Loucy (cell line): ENCODE data around the gene APMAP.

Experiments used
- EZH2phosphoT487 ChIP-seq: fragments of 200-600 bp; IDR thresholded peaks from 2 replicates; pipeline ENCODE4 v1.6.1; 2018; ENCODE audit warnings: antibody characterized with exemption, mild to moderate bottlenecking, moderate library complexity, borderline replicate concordance
- TF ChIP-seq, protein P1 (sequence below): fragments of 200-600 bp; sonication (generic); conservative IDR thresholded peaks from 2 replicates; pipeline ENCODE4 v1.5.1; 2014; ENCODE audit warnings: mild to moderate bottlenecking, antibody characterized with exemption, low read length

DNA sequence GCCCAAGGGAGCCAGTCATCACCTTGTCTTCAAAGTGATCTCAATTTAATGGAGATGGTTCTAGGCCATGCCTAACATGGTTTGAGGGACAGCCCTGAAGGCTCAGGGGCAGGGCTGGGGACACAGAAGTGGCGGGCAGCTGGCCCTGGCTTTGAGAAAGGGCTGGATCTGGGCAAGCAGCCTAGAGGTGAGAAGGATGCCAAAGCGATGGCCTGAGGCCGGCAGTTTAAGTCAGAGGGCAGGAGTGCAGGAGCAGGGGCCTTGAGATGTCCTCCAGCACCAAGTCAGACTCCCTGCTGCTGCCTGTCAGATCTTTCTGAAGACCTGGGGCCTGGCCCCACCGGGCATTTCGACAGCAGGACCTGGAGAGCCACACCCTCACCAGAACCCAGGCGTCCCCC lies 28.4 kb upstream of the APMAP start:
- TF ChIP-seq EZH2phosphoT487: no peak
- TF ChIP-seq, protein P1, sequence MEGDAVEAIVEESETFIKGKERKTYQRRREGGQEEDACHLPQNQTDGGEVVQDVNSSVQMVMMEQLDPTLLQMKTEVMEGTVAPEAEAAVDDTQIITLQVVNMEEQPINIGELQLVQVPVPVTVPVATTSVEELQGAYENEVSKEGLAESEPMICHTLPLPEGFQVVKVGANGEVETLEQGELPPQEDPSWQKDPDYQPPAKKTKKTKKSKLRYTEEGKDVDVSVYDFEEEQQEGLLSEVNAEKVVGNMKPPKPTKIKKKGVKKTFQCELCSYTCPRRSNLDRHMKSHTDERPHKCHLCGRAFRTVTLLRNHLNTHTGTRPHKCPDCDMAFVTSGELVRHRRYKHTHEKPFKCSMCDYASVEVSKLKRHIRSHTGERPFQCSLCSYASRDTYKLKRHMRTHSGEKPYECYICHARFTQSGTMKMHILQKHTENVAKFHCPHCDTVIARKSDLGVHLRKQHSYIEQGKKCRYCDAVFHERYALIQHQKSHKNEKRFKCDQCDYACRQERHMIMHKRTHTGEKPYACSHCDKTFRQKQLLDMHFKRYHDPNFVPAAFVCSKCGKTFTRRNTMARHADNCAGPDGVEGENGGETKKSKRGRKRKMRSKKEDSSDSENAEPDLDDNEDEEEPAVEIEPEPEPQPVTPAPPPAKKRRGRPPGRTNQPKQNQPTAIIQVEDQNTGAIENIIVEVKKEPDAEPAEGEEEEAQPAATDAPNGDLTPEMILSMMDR: no peak
